B cell (primary cell): Measurements from ENCODE around the gene RGCC. TPM values are rescaled to one million over a fixed set of nuclear protein-coding genes. Genes with fewer than 3 reads are reported as not detected.

ENCODE experiments used
- ATAC-seq: fragments of 200-7000 bp; cut with Tn5 transposase; one replicate; pipeline ENCODE4 v1.10.0; 2021; ENCODE audit warnings: low read depth, mild to moderate bottlenecking, moderate number of reproducible peaks, moderate library complexity
- CTCF ChIA-PET: fragments of 350-600 bp; sonication (Branson Sonifier 250); formaldehyde crosslinking; loops from one replicate; lab custom pipeline; 2021; ENCODE audit warnings: antibody characterized with exemption, inconsistent platforms; lab: Charles Lee
- POLR2A ChIA-PET: fragments of 350-600 bp; sonication (Branson Sonifier 250); formaldehyde crosslinking; loops from one replicate; lab custom pipeline; 2021; ENCODE audit warnings: antibody characterized with exemption; lab: Charles Lee
- DNase-seq: peaks from one replicate; pipeline ENCODE4 v3.0.0; 2013
- H2AFZ ChIP-seq: 2 replicates; pipeline ENCODE4 v1.6.1; 2012; ENCODE audit warnings: mild to moderate bottlenecking, low read depth, low read length; ENCODE audit not compliant: insufficient read depth, poor library complexity, severe bottlenecking
- H3K27ac ChIP-seq, 2 donors: 1 replicate in 1 of 2; 2 replicates in 1 of 2; pipeline ENCODE4 v1.5.1; 2012 to 2013; ENCODE audit warnings: low read length in 2 of 2, mild to moderate bottlenecking in 2 of 2, moderate library complexity in 1 of 2
- H3K27me3 ChIP-seq, 4 experiments: fragments of 200-600 bp in 1 of 4; sonication (generic) in 1 of 4; replicated peaks in 1 of 4; 1 replicate in 2 of 4; 2 replicates in 2 of 4; pipeline versions ENCODE4 v1.6.1 to v1.7.0; 2013 to 2016; ENCODE audit warnings: low read length in 3 of 4, mild to moderate bottlenecking in 2 of 4, mixed read lengths in 1 of 4, moderate library complexity in 1 of 4; ENCODE audit not compliant: insufficient read depth in 4 of 4, control insufficient read depth in 3 of 4; ENCODE audit errors: control extremely low read depth in 1 of 4
- H3K36me3 ChIP-seq, 2 experiments: replicated peaks in 1 of 2; 1 replicate in 1 of 2; 2 replicates in 1 of 2; pipeline versions ENCODE4 v1.6.1 to v1.7.1; 2013; ENCODE audit warnings: low read length in 1 of 2; ENCODE audit not compliant: insufficient read depth in 2 of 2, control insufficient read depth in 1 of 2; ENCODE audit errors: control extremely low read depth in 1 of 2, extremely low read depth in 1 of 2
- H3K4me1 ChIP-seq, 2 donors: fragments of 200-600 bp in 1 of 2; sonication (generic) in 1 of 2; 1 replicate in 1 of 2; 2 replicates in 1 of 2; pipeline versions ENCODE4 v1.5.1 to v1.6.1; 2013 to 2017; ENCODE audit warnings: low read length in 2 of 2; ENCODE audit not compliant: control insufficient read depth in 2 of 2, insufficient read depth in 2 of 2
- H3K4me2 ChIP-seq: replicated peaks from 2 replicates; pipeline ENCODE3; 2012; ENCODE audit warnings: mild to moderate bottlenecking, low read depth, low read length; ENCODE audit not compliant: poor library complexity, severe bottlenecking
- H3K4me3 ChIP-seq, 5 experiments: fragments of 200-600 bp in 1 of 5; sonication (generic) in 1 of 5; 1 replicate in 3 of 5; 2 replicates in 2 of 5; pipeline versions ENCODE4 v1.5.1 to v1.7.0; 2011 to 2016; ENCODE audit warnings: low read length in 4 of 5, mild to moderate bottlenecking in 4 of 5, low read depth in 2 of 5, control low read depth in 1 of 5, moderate library complexity in 1 of 5; ENCODE audit not compliant: insufficient read depth in 1 of 5; ENCODE audit errors: control extremely low read depth in 1 of 5, extremely low read depth in 1 of 5
- H3K79me2 ChIP-seq: fragments of 200-600 bp; sonication (generic); one replicate; pipeline ENCODE4 v1.6.0; 2016; ENCODE audit warnings: low read length; ENCODE audit not compliant: control insufficient read depth, insufficient read depth
- H3K9ac ChIP-seq: fragments of 200-600 bp; sonication (generic); 2 replicates; pipeline ENCODE4 v1.6.1; 2017; ENCODE audit warnings: mild to moderate bottlenecking, low read length, moderate library complexity
- H3K9me3 ChIP-seq, 3 donors: one replicate each; pipeline versions ENCODE4 v1.6.1 to v1.7.1; 2013; ENCODE audit warnings: low read length in 2 of 3; ENCODE audit not compliant: control insufficient read depth in 2 of 3, insufficient read depth in 1 of 3; ENCODE audit errors: control extremely low read depth in 1 of 3
- H4K20me1 ChIP-seq: 2 replicates; pipeline ENCODE4 v1.6.0; 2012; ENCODE audit warnings: mild to moderate bottlenecking, low read length; ENCODE audit not compliant: insufficient read depth, control insufficient read depth, poor library complexity, severe bottlenecking
- H3K27ac Mint-ChIP-seq: one replicate; pipeline ENCODE4 v1.8.0; 2021; ENCODE audit warnings: mixed read lengths
- H3K27me3 Mint-ChIP-seq: one replicate; pipeline ENCODE4 v1.8.0; 2021; ENCODE audit warnings: mixed read lengths
- H3K4me1 Mint-ChIP-seq: one replicate; pipeline ENCODE4 v1.8.0; 2021; ENCODE audit warnings: mixed read lengths
- H3K4me3 Mint-ChIP-seq: one replicate; pipeline ENCODE4 v1.8.0; 2021; ENCODE audit warnings: mixed read lengths
- H3K9me3 Mint-ChIP-seq: one replicate; pipeline ENCODE4 v1.8.0; 2022; ENCODE audit warnings: mixed read lengths; ENCODE audit not compliant: insufficient read depth
- EZH2 ChIP-seq: IDR thresholded peaks from 2 replicates; pipeline ENCODE4 v1.6.1; 2012; ENCODE audit warnings: borderline replicate concordance, low read depth, mild to moderate bottlenecking, moderate library complexity, low read length; ENCODE audit not compliant: insufficient read depth, poor library complexity, severe bottlenecking
- WGBS: methylation state at CpG from one replicate; pipeline ENCODE4 v1.1.5; 2013; ENCODE audit warnings: missing lambda C conversion rate; ENCODE audit not compliant: insufficient coverage; 5-methylcytosine and 5-hydroxymethylcytosine counted together
- intact Hi-C: fragments of 100-400 bp; cut with micrococcal nuclease; formaldehyde crosslinking; loops from one replicate; pipeline ENCODE4 v1.10.0; 2022
- polyA plus RNA-seq: library from polyadenylated mRNA; depleted of rRNA; stranded (reverse); fragments of >200 nt; gene quantifications from 2 replicates; pipeline ENCODE4 v1.2.3, GENCODE V29; 2012
- total RNA-seq, 2 donors: library from RNA; stranded (reverse); fragments of 120-200 nt in 1 of 2; gene quantifications; 1 replicate in 1 of 2; 2 replicates in 1 of 2; pipeline versions ENCODE4 v1.2.3 to v1.2.4, GENCODE V29; 2013 to 2022
- TF ChIP-seq, protein P1 (sequence below): fragments of 200-600 bp; IDR thresholded peaks from one replicate; pipeline ENCODE4 v1.8.0; 2022; ENCODE audit warnings: antibody characterized with exemption, mild to moderate bottlenecking

RGCC gene
- total and polyA plus RNA-seq, 2 donors (not counting 1 experiment from before 2014, with no cell fraction given), result 8.0 to 16.0 TPM

DNA sequence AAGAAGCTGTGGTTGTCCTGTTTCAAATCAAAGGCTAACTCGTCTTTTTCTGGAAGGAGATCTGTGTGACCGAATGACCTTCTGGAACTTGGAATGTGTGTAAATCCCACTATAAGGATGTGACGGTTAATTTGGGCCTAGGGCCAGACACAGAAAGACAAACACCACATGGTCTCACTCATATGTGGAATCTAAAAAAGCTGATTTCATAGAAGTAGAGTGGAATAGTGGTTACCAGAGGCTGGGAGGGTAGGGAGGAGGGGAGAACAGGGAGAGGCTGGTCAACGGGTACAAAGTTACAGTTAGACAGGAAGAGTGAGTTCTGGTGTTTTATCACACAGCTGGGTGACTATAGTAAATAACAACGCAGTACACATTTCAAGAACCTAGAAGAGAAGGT is 39.3 kb upstream of the RGCC start:
- no peaks in the 10 kb centered on the region for H3K27me3 ChIP-seq
- H4K20me1 ChIP-seq, result no peaks in the 10 kb centered on the region
- TF ChIP-seq, protein P1, sequence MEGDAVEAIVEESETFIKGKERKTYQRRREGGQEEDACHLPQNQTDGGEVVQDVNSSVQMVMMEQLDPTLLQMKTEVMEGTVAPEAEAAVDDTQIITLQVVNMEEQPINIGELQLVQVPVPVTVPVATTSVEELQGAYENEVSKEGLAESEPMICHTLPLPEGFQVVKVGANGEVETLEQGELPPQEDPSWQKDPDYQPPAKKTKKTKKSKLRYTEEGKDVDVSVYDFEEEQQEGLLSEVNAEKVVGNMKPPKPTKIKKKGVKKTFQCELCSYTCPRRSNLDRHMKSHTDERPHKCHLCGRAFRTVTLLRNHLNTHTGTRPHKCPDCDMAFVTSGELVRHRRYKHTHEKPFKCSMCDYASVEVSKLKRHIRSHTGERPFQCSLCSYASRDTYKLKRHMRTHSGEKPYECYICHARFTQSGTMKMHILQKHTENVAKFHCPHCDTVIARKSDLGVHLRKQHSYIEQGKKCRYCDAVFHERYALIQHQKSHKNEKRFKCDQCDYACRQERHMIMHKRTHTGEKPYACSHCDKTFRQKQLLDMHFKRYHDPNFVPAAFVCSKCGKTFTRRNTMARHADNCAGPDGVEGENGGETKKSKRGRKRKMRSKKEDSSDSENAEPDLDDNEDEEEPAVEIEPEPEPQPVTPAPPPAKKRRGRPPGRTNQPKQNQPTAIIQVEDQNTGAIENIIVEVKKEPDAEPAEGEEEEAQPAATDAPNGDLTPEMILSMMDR, result no peak
- no peak for TF ChIP-seq EZH2
- H3K4me3 ChIP-seq, result no peak overlapping the region
- H3K9ac ChIP-seq, result no peak overlapping the region
- H3K4me3 Mint-ChIP-seq, result no peak overlapping the region
- 81% methylated on average over 3 of the region's 5 CpGs for WGBS
- ChIA-PET CTCF (no interaction called here), POLR2A (no interaction called here)
- ATAC-seq (no peak), DNase-seq (no peak)
- H3K27ac ChIP-seq, result no peak overlapping the region
- no peaks in the 10 kb centered on the region for H3K79me2 ChIP-seq
- H3K4me2 ChIP-seq, result no peak overlapping the region
- no peak overlapping the region for H3K27ac Mint-ChIP-seq
- H2AFZ ChIP-seq, result no peak overlapping the region
- no peaks in the 10 kb centered on the region for H3K4me1 Mint-ChIP-seq
- H3K36me3 ChIP-seq, result no peaks in the 10 kb centered on the region
- H3K9me3 Mint-ChIP-seq, result peaks cover 2% of the 10 kb centered on the region
- peaks cover under 1% of the 10 kb centered on the region for H3K27me3 Mint-ChIP-seq
- H3K4me1 ChIP-seq, result no peaks in the 10 kb centered on the region
- H3K9me3 ChIP-seq, result no peaks in the 10 kb centered on the region
- intact Hi-C loops, result no loop called here

GRCh38 chr13:41418731-41419130 is 38.6 kb upstream of the RGCC start:
- ChIA-PET POLR2A (no interaction called here), CTCF (no interaction called here)
- no peaks in the 10 kb centered on the region for H3K79me2 ChIP-seq
- ATAC-seq, result no peak
- H3K27me3 Mint-ChIP-seq, result no peaks in the 10 kb centered on the region
- no peaks in the 10 kb centered on the region for H3K4me1 ChIP-seq
- no peaks in the 10 kb centered on the region for H3K9me3 ChIP-seq
- H2AFZ ChIP-seq, result no peak overlapping the region
- no peak overlapping the region for H3K4me3 Mint-ChIP-seq
- H3K27ac ChIP-seq, result no peak overlapping the region
- no peaks in the 10 kb centered on the region for H3K27me3 ChIP-seq
- H3K36me3 ChIP-seq, result no peaks in the 10 kb centered on the region
- TF ChIP-seq, protein P1, result no peak
- TF ChIP-seq EZH2, result no peak
- no peaks in the 10 kb centered on the region for H4K20me1 ChIP-seq
- H3K27ac Mint-ChIP-seq, result no peak overlapping the region
- H3K9me3 Mint-ChIP-seq, result peaks cover 2% of the 10 kb centered on the region
- intact Hi-C loops, result no loop called here
- H3K4me1 Mint-ChIP-seq, result no peaks in the 10 kb centered on the region
- no peak overlapping the region for H3K4me2 ChIP-seq
- no peak overlapping the region for H3K9ac ChIP-seq
- DNase-seq, result no peak
- WGBS, result 100% methylated on average over 1 of the region's 2 CpGs
- H3K4me3 ChIP-seq, result no peak overlapping the region
